Measurements from ENCODE around the gene SHISA9.

DNA sequence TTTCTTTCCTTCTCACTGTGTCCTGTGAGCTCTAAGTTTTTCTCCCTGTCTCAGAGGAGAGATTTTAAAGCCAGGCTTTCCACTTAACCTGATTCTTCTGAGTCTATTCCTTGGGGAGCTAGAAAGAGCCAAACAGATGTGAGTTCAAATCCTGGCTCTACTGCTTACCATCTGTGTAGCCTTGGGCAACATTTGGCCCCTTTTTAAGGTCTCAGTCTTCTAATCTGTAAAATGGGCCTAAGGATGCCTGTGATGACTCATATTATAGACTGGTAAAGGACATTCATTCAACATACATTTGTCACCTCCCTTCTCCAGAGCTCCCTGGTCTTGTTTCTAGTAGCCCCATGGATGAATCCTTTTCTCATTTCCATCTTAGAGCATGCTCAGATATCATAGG is 304.0 kb downstream of the SHISA9 start:
- TF ChIP-seq CTCF (IDR thresholded peaks at IDR 0.05; ENCODE audit: low read depth, low read length, missing input control) (no peak), JUND (IDR thresholded peaks at IDR 0.05) (no peak), SP1 (IDR thresholded peaks at IDR 0.05) (no peak), EGR1 (IDR thresholded peaks at IDR 0.05; ENCODE audit: low read depth in 2 of 2) (no peak), RAD21 (IDR thresholded peaks at IDR 0.05) (no peak), TAF1 (conservative IDR thresholded peaks at IDR 0.05) (no peak), YY1 (IDR thresholded peaks at IDR 0.05) (no peak), FOXA1 (IDR thresholded peaks at IDR 0.05) (no peak), REST (IDR thresholded peaks at IDR 0.05) (no peak), MAX (IDR thresholded peaks at IDR 0.05) (no peak), RXRA (IDR thresholded peaks at IDR 0.05) (no peak), ZBTB33 (IDR thresholded peaks at IDR 0.05) (no peak), GABPA (IDR thresholded peaks at IDR 0.05 in 1 of 2, conservative IDR thresholded peaks at IDR 0.05 in 1 of 2) (no peak)
